ENCODE results near the gene RTL1.

RTL1 gene

GRCh38 chr14:100895411-100895810 lies 8.1 kb downstream of the RTL1 start:
- Histone ChIP-seq H3K36me3 (ENCODE audit: control insufficient read depth, low read length) (no peaks in the 10 kb centered on the region), H3K27ac (ENCODE audit: low read depth, low read length) (no peak overlapping the region), H3F3A (ENCODE audit: control insufficient read depth, insufficient read depth) (no peaks in the 10 kb centered on the region), H3K4me3 (ENCODE audit: low read length) (no peak overlapping the region), H3K4me1 (ENCODE audit: control insufficient read depth, low read length) (no peaks in the 10 kb centered on the region), H4K20me1 (ENCODE audit: control insufficient read depth, insufficient read depth, low read depth, low read length) (no peaks in the 10 kb centered on the region), H3K27me3 (ENCODE audit: control insufficient read depth, low read length) (peaks cover 8% of the 10 kb centered on the region), H3K9me2 (replicated peaks; ENCODE audit: control insufficient read depth, low read length) (no peaks in the 10 kb centered on the region), H3K79me2 (ENCODE audit: control insufficient read depth, low read length) (no peaks in the 10 kb centered on the region), H3K9me3 (ENCODE audit: control insufficient read depth, insufficient read depth, low read length) (no peaks in the 10 kb centered on the region), H3K4me2 (ENCODE audit: low read length) (no peak overlapping the region)
- no peak for TF ChIP-seq EZH2phosphoT487 (IDR thresholded peaks at IDR 0.05; ENCODE audit: borderline replicate concordance, low read length)
- no peak for TF ChIP-seq CTCF (IDR thresholded peaks at IDR 0.05; ENCODE audit: low read depth, low read length, poor library complexity, severe bottlenecking)

GRCh38 chr14:100894416-100894815 lies 9.1 kb downstream of the RTL1 start:
- Histone ChIP-seq H3F3A (ENCODE audit: control insufficient read depth, insufficient read depth) (no peaks in the 10 kb centered on the region), H3K4me3 (ENCODE audit: low read length) (no peak overlapping the region), H3K4me2 (ENCODE audit: low read length) (no peak overlapping the region), H4K20me1 (ENCODE audit: control insufficient read depth, insufficient read depth, low read depth, low read length) (no peaks in the 10 kb centered on the region), H3K36me3 (ENCODE audit: control insufficient read depth, low read length) (no peaks in the 10 kb centered on the region), H3K9me3 (ENCODE audit: control insufficient read depth, insufficient read depth, low read length) (no peaks in the 10 kb centered on the region), H3K79me2 (ENCODE audit: control insufficient read depth, low read length) (no peaks in the 10 kb centered on the region), H3K9me2 (replicated peaks; ENCODE audit: control insufficient read depth, low read length) (no peaks in the 10 kb centered on the region), H3K27me3 (ENCODE audit: control insufficient read depth, low read length) (no peaks in the 10 kb centered on the region), H3K27ac (ENCODE audit: low read depth, low read length) (no peak overlapping the region), H3K4me1 (ENCODE audit: control insufficient read depth, low read length) (no peaks in the 10 kb centered on the region)
- no peak for TF ChIP-seq CTCF (IDR thresholded peaks at IDR 0.05; ENCODE audit: low read depth, low read length, poor library complexity, severe bottlenecking)
- TF ChIP-seq EZH2phosphoT487 (IDR thresholded peaks at IDR 0.05; ENCODE audit: borderline replicate concordance, low read length): no peak

GRCh38 chr14:100893760-100894159 lies 9.8 kb downstream of the RTL1 start:
- H3K9me2 ChIP-seq (replicated peaks; ENCODE audit: control insufficient read depth, low read length): no peaks in the 10 kb centered on the region
- H3K4me2 ChIP-seq (ENCODE audit: low read length): no peak overlapping the region
- TF ChIP-seq CTCF (IDR thresholded peaks at IDR 0.05; ENCODE audit: low read depth, low read length, poor library complexity, severe bottlenecking) (no peak), EZH2phosphoT487 (IDR thresholded peaks at IDR 0.05; ENCODE audit: borderline replicate concordance, low read length) (no peak)

GRCh38 chr14:100893228-100893601 lies 10.3 kb downstream of the RTL1 start:
- no peaks in the 10 kb centered on the region for H3K79me2 ChIP-seq (ENCODE audit: control insufficient read depth, low read length)
- no peak overlapping the region for H3K27ac ChIP-seq (ENCODE audit: low read depth, low read length)
- H3K9me3 ChIP-seq (ENCODE audit: control insufficient read depth, insufficient read depth, low read length): no peaks in the 10 kb centered on the region
- no peaks in the 10 kb centered on the region for H3K36me3 ChIP-seq (ENCODE audit: control insufficient read depth, low read length)
- H3F3A ChIP-seq (ENCODE audit: control insufficient read depth, insufficient read depth): no peaks in the 10 kb centered on the region
- H3K9me2 ChIP-seq (replicated peaks; ENCODE audit: control insufficient read depth, low read length): no peaks in the 10 kb centered on the region
- H4K20me1 ChIP-seq (ENCODE audit: control insufficient read depth, insufficient read depth, low read depth, low read length): no peaks in the 10 kb centered on the region
- no peaks in the 10 kb centered on the region for H3K4me1 ChIP-seq (ENCODE audit: control insufficient read depth, low read length)
- H3K4me2 ChIP-seq (ENCODE audit: low read length): no peak overlapping the region
- H3K4me3 ChIP-seq (ENCODE audit: low read length): no peak overlapping the region
- no peaks in the 10 kb centered on the region; the same call in 1 of the 2 replicates for H3K27me3 ChIP-seq (ENCODE audit: control insufficient read depth, low read length)
- TF ChIP-seq EZH2phosphoT487 (IDR thresholded peaks at IDR 0.05; ENCODE audit: borderline replicate concordance, low read length): no peak
- no peak for TF ChIP-seq CTCF (IDR thresholded peaks at IDR 0.05; ENCODE audit: low read depth, low read length, poor library complexity, severe bottlenecking)

More at GRCh38 chr14:100893760-100894159, 9.8 kb downstream of the RTL1 start:
- Histone ChIP-seq H3K4me1 (ENCODE audit: control insufficient read depth, low read length) (no peaks in the 10 kb centered on the region), H3F3A (ENCODE audit: control insufficient read depth, insufficient read depth) (no peaks in the 10 kb centered on the region), H3K27me3 (ENCODE audit: control insufficient read depth, low read length) (no peaks in the 10 kb centered on the region), H4K20me1 (ENCODE audit: control insufficient read depth, insufficient read depth, low read depth, low read length) (no peaks in the 10 kb centered on the region), H3K79me2 (ENCODE audit: control insufficient read depth, low read length) (no peaks in the 10 kb centered on the region), H3K9me3 (ENCODE audit: control insufficient read depth, insufficient read depth, low read length) (no peaks in the 10 kb centered on the region), H3K27ac (ENCODE audit: low read depth, low read length) (no peak overlapping the region), H3K4me3 (ENCODE audit: low read length) (no peak overlapping the region), H3K36me3 (ENCODE audit: control insufficient read depth, low read length) (no peaks in the 10 kb centered on the region)

Measured in DOHH2 (cell line).